Measurements from ENCODE around the gene MTNR1A.

Gene MTNR1A

DNA sequence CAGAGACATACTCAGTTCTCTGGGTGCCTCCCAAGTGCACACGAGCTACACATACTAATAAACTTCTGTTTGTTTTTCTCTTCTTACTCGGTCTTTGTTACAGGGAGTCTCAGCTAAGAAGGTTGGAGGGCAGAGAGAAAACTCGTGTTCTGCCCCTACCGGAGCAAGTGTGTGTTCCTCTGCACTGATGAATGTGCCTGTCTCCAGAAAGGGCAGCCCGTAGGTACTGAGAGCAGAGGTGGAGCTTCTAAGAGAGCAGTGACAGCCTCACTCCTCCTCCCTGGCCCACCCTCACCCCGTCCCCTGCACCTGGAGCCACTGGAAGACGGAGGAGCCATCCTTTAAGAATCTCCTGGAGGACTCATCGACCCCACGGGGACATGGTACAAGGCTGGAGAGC lies 67.6 kb downstream of the MTNR1A start:
- DNase-seq (ENCODE audit: low read depth): no peak

DNA sequence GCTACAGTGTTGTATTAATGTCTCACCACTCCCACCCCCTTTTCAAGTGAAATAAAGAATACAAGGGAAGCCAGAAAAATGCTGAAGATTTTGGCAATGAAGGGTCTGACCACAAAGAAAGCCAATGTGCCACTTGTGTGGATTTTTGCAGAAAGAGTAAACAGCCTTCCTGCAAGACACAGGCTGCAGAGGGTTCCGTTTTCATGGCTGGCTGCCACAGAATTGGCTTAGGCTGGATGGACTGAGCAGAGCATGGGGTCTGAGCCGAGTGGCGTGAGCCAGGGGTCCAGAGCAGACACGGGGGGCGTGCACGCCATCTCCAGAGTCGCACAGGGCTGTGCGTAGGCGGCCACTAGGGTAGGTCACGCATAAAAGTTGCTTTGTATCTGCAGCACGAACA lies 69.2 kb downstream of the MTNR1A start:
- DNase-seq (ENCODE audit: low read depth): no peak

DNA sequence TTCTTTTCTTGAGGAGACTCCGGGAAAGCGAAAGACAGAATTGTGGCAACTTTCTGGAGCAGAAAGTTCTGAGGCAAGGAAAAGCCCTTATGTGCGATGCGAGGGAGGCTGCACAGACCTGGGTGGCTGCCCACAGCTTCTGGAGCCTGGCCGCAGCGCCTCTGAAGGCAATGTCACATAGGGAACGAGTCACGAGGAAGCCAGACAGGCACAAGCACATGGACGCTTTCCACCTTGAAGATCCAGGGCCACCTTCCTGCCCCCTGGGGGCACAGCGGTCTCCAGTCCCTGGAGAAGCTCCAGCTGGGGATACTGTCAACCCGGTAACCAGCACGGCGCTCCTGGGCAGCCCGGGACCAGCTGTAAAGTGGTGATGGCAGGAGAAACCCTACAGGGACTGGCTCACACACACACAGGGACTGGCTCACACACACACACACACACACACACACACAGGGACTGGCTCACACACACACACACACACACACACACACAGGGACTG lies 69.8 kb downstream of the MTNR1A start:
- no peak for DNase-seq (ENCODE audit: low read depth)

DNA sequence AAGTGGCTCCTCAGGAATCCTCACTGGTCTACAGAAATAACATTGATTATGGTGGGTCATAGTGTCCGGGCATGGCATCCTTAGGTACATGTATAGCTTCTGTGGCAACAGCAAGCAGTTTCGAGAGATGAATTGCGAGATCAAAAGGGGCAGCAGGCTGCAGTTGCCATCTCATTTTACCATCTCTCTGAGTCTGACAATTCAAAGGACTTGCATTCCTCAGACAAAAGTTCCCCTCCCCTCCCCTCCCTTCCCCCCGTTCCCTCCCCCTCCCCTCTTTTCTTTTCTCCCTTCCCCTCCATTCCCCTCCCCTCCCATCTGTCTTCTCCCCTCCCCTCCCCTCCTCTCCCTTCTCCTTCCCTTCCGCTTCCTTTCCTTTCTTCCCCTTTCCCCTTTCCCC lies 70.2 kb downstream of the MTNR1A start:
- no peak for DNase-seq (ENCODE audit: low read depth)

DNA sequence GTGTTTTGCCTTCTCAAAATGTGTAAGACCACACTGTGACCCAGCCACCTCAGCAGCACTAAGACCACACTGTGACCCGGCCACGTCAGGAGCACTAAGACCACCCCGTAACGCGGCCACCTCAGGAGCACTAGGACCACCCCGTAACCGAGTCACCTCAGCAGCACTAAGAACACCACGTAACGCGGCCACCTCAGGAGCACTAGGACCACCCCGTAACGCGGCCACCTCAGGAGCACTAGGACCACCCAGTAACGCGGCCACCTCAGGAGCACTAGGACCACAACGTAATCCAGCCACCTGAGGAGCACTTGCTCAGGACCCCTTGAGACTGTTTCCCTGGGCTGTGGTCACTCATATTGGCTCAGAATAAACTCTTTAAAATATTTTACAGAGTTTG lies 71.7 kb downstream of the MTNR1A start:
- DNase-seq (ENCODE audit: low read depth): no peak

Measured in stromal cell of bone marrow (primary cell).